Measurements from ENCODE around the gene STPG2.
"Not testable (repeated sequence)": the region's sequence is repeated elsewhere in the genome, so short reads cannot be mapped to it uniquely, and the experiment has no call there.

The STPG2 gene

GRCh38 chr4:97633831-97634230, 509.4 kb downstream of the STPG2 start:
- DNase-seq (ENCODE audit: low spot score) = not testable (repeated sequence)

GRCh38 chr4:97627750-97628149, 515.5 kb downstream of the STPG2 start:
- no peak for DNase-seq (ENCODE audit: low spot score)

GRCh38 chr4:97624204-97624603, 519.1 kb downstream of the STPG2 start:
- no peak for DNase-seq (ENCODE audit: low spot score)

GRCh38 chr4:97605932-97606331, 537.3 kb downstream of the STPG2 start:
- no peak for DNase-seq (ENCODE audit: low spot score)

- DNase-seq (ENCODE audit: low spot score) = no peak
Measured at GRCh38 chr4:97593248-97593647, 550.0 kb downstream of the STPG2 start.

GRCh38 chr4:97590266-97590665, 553.0 kb downstream of the STPG2 start:
- DNase-seq (ENCODE audit: low spot score) = no peak

- DNase-seq (ENCODE audit: low spot score) = no peak
Measured at GRCh38 chr4:97589481-97590196, 553.6 kb downstream of the STPG2 start.

- no peak for DNase-seq (ENCODE audit: low spot score)
Measured at GRCh38 chr4:97587912-97588311, 555.4 kb downstream of the STPG2 start.

- no peak for DNase-seq (ENCODE audit: low spot score)
Measured at GRCh38 chr4:97585274-97585673, 558.0 kb downstream of the STPG2 start.

- no peak for DNase-seq (ENCODE audit: low spot score)
Measured at GRCh38 chr4:97582890-97583289, 560.4 kb downstream of the STPG2 start.

- DNase-seq (ENCODE audit: low spot score) = no peak
Measured at GRCh38 chr4:97577004-97577403, 566.3 kb downstream of the STPG2 start.

- no peak for DNase-seq (ENCODE audit: low spot score)
Measured at GRCh38 chr4:97560009-97560408, 583.3 kb downstream of the STPG2 start.

- DNase-seq (ENCODE audit: low spot score) = no peak
Measured at GRCh38 chr4:97558204-97558778, 585.0 kb downstream of the STPG2 start.

GRCh38 chr4:97550637-97551036, 592.6 kb downstream of the STPG2 start:
- DNase-seq (ENCODE audit: low spot score) = not testable (repeated sequence)

- no peak for DNase-seq (ENCODE audit: low spot score)
Measured at GRCh38 chr4:97548943-97549583, 594.2 kb downstream of the STPG2 start.

GRCh38 chr4:97548186-97548585, 595.1 kb downstream of the STPG2 start:
- DNase-seq (ENCODE audit: low spot score) = no peak

- no peak for DNase-seq (ENCODE audit: low spot score)
Measured at GRCh38 chr4:97531351-97531750, 611.9 kb downstream of the STPG2 start.

GRCh38 chr4:97530676-97531075, 612.6 kb downstream of the STPG2 start:
- no peak for DNase-seq (ENCODE audit: low spot score)

GRCh38 chr4:97525236-97525635, 618.0 kb downstream of the STPG2 start:
- DNase-seq (ENCODE audit: low spot score) = no peak

GRCh38 chr4:97517939-97518338, 625.3 kb downstream of the STPG2 start:
- DNase-seq (ENCODE audit: low spot score) = no peak

GRCh38 chr4:97513917-97514316, 629.4 kb downstream of the STPG2 start:
- DNase-seq (ENCODE audit: low spot score) = no peak

All from germinal center (tissue), 1 donor.